Neural progenitor cell (in vitro differentiated cells): ENCODE data around the gene CEP104. TPM values are rescaled to one million over a fixed set of nuclear protein-coding genes. Genes with fewer than 3 reads are reported as not detected.

Experiments used
- DNase-seq: peaks from one replicate; pipeline ENCODE4 v3.0.0-alpha.2; 2016; ENCODE audit warnings: low spot score
- H2AFZ ChIP-seq: fragments of 200-600 bp; sonication (generic); replicated peaks from 2 replicates; pipeline ENCODE4 v1.6.1; 2016; ENCODE audit warnings: antibody characterized with exemption
- H3F3A ChIP-seq: fragments of 200-600 bp; sonication (generic); 2 replicates; pipeline ENCODE4 v1.6.1; 2016; ENCODE audit warnings: antibody characterized with exemption, low read depth
- H3K27ac ChIP-seq: fragments of 200-600 bp; sonication (generic); 2 replicates; pipeline ENCODE4 v1.5.1; 2016; ENCODE audit warnings: mild to moderate bottlenecking
- H3K27me3 ChIP-seq: fragments of 200-600 bp; sonication (generic); 2 replicates; pipeline ENCODE4 v1.6.1; 2016; ENCODE audit warnings: mild to moderate bottlenecking, moderate library complexity
- H3K36me3 ChIP-seq: fragments of 200-600 bp; sonication (generic); 2 replicates; pipeline ENCODE4 v1.5.1; 2016
- H3K4me1 ChIP-seq: fragments of 200-600 bp; sonication (generic); 2 replicates; pipeline ENCODE4 v1.6.1; 2016; ENCODE audit warnings: mixed run types
- H3K4me2 ChIP-seq: fragments of 200-600 bp; sonication (generic); 2 replicates; pipeline ENCODE4 v1.6.1; 2016
- H3K4me3 ChIP-seq: fragments of 200-600 bp; sonication (generic); 2 replicates; pipeline ENCODE4 v1.5.1; 2016
- H3K79me2 ChIP-seq: fragments of 200-600 bp; sonication (generic); 2 replicates; pipeline ENCODE4 v1.6.1; 2016; ENCODE audit warnings: low read depth
- H3K9ac ChIP-seq: fragments of 200-600 bp; sonication (generic); 2 replicates; pipeline ENCODE4 v1.6.1; 2016
- H3K9me3 ChIP-seq: fragments of 200-600 bp; sonication (generic); 2 replicates; pipeline ENCODE4 v1.5.1; 2016; ENCODE audit warnings: low read depth
- H4K20me1 ChIP-seq: fragments of 200-600 bp; sonication (generic); 2 replicates; pipeline ENCODE4 v1.6.1; 2016; ENCODE audit warnings: low read depth
- H3K27ac Mint-ChIP-seq: 3 replicates; pipeline ENCODE4 v1.8.0; 2021; ENCODE audit warnings: mixed read lengths
- H3K27me3 Mint-ChIP-seq: 2 replicates; pipeline ENCODE4 v1.8.0; 2022; ENCODE audit warnings: low read depth, mild to moderate bottlenecking, inconsistent platforms, moderate library complexity, mixed read lengths; ENCODE audit not compliant: insufficient read depth
- H3K36me3 Mint-ChIP-seq: 3 replicates; pipeline ENCODE4 v1.8.0; 2021; ENCODE audit warnings: mixed read lengths
- H3K4me1 Mint-ChIP-seq: 3 replicates; pipeline ENCODE4 v1.8.0; 2021; ENCODE audit warnings: mixed read lengths
- H3K4me3 Mint-ChIP-seq: 3 replicates; pipeline ENCODE4 v1.8.0; 2021; ENCODE audit warnings: mild to moderate bottlenecking, moderate library complexity, mixed read lengths
- H3K9me3 Mint-ChIP-seq: 3 replicates; pipeline ENCODE4 v1.8.0; 2020; ENCODE audit warnings: mixed read lengths
- EZH2 ChIP-seq: fragments of 200-600 bp; sonication (generic); IDR thresholded peaks from 2 replicates; pipeline ENCODE4 v1.6.1; 2017; ENCODE audit warnings: antibody characterized with exemption, mild to moderate bottlenecking, moderate library complexity
- EZH2phosphoT487 ChIP-seq: fragments of 200-600 bp; sonication (generic); IDR thresholded peaks from 2 replicates; pipeline ENCODE4 v1.6.1; 2017; ENCODE audit warnings: antibody characterized with exemption
- total RNA-seq: library from RNA; depleted of rRNA; stranded (reverse); fragments of >200 nt; gene quantifications from 2 replicates; pipeline ENCODE4 v1.2.3, GENCODE V29; 2015; ENCODE audit warnings: low replicate concordance
- TF ChIP-seq, protein P1 (sequence below): fragments of 200-600 bp; sonication (generic); IDR thresholded peaks from 2 replicates; pipeline ENCODE4 v1.5.1; 2017; ENCODE audit warnings: antibody characterized with exemption, mild to moderate bottlenecking

CEP104 gene
- total RNA-seq, 1 donor from 2014 or later = 12.9 TPM

DNA sequence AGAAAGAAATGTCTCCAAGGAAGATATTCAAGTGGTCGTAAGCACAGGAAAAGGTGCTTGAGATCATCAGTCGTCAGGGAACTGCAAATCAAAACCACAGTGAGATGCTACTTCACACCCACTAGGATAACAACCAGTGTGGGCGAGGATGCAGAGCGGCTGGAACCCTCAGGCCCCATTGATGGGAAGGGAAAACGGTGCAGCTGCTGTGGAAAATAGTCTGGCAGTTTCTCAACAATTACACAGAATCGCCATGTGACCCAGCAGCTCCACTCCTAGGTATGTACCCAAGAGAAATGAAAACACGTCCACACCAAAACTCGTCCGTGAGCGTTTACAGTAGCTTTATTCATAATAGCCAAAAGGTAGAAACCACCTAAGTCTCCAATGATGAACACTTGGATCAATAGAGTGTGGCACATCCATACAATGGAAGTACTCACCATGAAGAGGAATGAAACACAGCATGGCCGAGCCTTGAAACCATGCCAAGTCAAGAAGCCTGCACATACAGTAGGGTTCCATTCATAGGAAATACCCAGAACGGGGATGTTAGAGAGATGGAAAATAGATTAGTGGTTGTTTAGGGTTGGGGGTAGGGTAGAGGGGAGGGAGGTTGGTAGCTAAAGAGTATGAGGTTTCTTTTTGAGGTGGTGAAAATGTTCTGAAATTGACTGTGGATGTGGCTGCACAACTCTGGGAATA is 6.4 kb upstream of the CEP104 start:
- H3K4me3 ChIP-seq = no peak overlapping the region
- no peak for DNase-seq
- H3K27me3 ChIP-seq = peaks cover 10% of the 10 kb centered on the region
- H3K4me3 Mint-ChIP-seq = no peak overlapping the region
- H3K36me3 ChIP-seq = no peaks in the 10 kb centered on the region
- H3K9me3 Mint-ChIP-seq = no peaks in the 10 kb centered on the region
- H2AFZ ChIP-seq = no peak overlapping the region
- H3K36me3 Mint-ChIP-seq = peaks cover 3% of the 10 kb centered on the region
- no peak overlapping the region for H3K27ac Mint-ChIP-seq
- peaks cover 3% of the 10 kb centered on the region for H3F3A ChIP-seq
- peaks cover 8% of the 10 kb centered on the region for H3K27me3 Mint-ChIP-seq
- peaks cover 3% of the 10 kb centered on the region for H4K20me1 ChIP-seq
- H3K4me1 ChIP-seq = peaks cover 1% of the 10 kb centered on the region
- no peaks in the 10 kb centered on the region for H3K79me2 ChIP-seq
- H3K9me3 ChIP-seq = no peaks in the 10 kb centered on the region
- no peak overlapping the region for H3K4me2 ChIP-seq
- no peak overlapping the region for H3K27ac ChIP-seq
- no peak overlapping the region for H3K9ac ChIP-seq
- H3K4me1 Mint-ChIP-seq = peaks cover 2% of the 10 kb centered on the region
- TF ChIP-seq EZH2 = no peak

DNA sequence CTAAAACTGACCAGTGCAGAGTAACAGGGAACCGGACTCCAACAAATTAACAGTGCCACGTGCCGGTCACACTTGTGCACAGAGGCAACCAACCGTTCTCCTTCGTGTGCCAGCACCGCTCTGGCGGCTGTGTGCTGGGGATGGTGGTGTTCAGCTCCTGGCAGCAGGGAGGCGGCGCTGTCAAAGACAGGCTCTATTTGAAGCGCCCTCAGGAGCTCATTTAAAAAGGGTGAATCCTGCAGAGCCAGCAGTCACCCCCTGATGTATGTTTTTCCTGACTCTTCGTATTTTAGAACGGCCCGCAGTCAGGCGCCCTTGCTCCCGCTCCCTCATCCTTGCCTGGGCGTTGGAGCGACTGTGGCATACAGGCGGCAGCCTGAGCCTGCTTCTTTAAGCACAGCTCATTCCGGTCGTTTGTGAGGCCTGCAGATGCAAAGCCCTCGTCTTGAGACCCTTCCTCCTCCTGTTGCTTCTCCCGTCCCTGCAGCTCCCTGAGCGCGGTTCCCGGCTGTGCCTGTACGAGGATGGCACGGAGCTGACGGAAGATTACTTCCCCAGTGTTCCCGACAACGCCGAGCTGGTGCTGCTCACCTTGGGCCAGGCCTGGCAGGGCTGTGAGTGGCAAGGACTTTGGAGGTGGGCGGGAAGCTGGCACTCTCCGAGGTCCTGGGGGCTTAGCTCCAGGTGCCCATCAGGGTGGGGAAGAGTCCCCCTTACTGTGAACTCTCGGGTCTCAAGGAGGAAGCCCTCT is 1.4 kb upstream of the CEP104 start:
- H3K36me3 Mint-ChIP-seq = peaks cover 2% of the 10 kb centered on the region
- Histone ChIP-seq H3K4me2 (peak overlapping the region; percentile 85), H3K27ac (no peak overlapping the region), H3K4me1 (peaks cover 15% of the 10 kb centered on the region), H3F3A (peaks cover 7% of the 10 kb centered on the region), H3K9me3 (no peaks in the 10 kb centered on the region), H3K27me3 (peaks cover 19% of the 10 kb centered on the region), H3K9ac (no peak overlapping the region), H3K36me3 (no peaks in the 10 kb centered on the region), H3K4me3 (peak overlapping the region; percentile 75), H2AFZ (no peak overlapping the region), H4K20me1 (peaks cover 17% of the 10 kb centered on the region), H3K79me2 (peaks cover 25% of the 10 kb centered on the region)
- no peak for TF ChIP-seq EZH2phosphoT487
- no peak for TF ChIP-seq EZH2
- TF ChIP-seq, protein P1, sequence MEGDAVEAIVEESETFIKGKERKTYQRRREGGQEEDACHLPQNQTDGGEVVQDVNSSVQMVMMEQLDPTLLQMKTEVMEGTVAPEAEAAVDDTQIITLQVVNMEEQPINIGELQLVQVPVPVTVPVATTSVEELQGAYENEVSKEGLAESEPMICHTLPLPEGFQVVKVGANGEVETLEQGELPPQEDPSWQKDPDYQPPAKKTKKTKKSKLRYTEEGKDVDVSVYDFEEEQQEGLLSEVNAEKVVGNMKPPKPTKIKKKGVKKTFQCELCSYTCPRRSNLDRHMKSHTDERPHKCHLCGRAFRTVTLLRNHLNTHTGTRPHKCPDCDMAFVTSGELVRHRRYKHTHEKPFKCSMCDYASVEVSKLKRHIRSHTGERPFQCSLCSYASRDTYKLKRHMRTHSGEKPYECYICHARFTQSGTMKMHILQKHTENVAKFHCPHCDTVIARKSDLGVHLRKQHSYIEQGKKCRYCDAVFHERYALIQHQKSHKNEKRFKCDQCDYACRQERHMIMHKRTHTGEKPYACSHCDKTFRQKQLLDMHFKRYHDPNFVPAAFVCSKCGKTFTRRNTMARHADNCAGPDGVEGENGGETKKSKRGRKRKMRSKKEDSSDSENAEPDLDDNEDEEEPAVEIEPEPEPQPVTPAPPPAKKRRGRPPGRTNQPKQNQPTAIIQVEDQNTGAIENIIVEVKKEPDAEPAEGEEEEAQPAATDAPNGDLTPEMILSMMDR = no peak
- no peaks in the 10 kb centered on the region for H3K9me3 Mint-ChIP-seq
- DNase-seq = peak; percentile 48
- peaks cover 10% of the 10 kb centered on the region for H3K27me3 Mint-ChIP-seq
- H3K4me1 Mint-ChIP-seq = peaks cover 14% of the 10 kb centered on the region
- H3K27ac Mint-ChIP-seq = no peak overlapping the region
- H3K4me3 Mint-ChIP-seq = peak overlapping the region; percentile 96

DNA sequence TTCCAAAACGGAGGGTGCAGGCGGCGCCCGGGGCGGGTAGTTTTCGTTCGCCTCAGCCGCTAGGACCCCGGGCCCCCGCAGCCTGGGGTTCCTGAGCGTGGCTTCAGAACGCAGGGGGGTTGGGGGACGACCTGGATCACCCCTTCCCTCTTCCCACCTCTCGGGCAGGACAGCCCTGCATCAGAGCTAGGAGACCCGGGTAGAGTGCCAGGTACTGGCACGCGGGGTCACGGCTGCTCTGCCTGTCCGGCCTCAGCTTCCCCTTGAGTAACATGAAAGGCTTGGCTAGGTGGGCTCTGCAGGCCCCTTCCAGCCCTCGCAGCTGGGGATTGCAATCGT is 749 bp upstream of the CEP104 start:
- H3K27ac Mint-ChIP-seq = no peak overlapping the region
- H3K9me3 Mint-ChIP-seq = no peaks in the 10 kb centered on the region
- H3K9ac ChIP-seq = no peak overlapping the region

More for the DNA sequence above, 749 bp upstream of the CEP104 start:
- Histone ChIP-seq H3K4me2 (peak overlapping the region; percentile 85), H3K4me1 (peaks cover 15% of the 10 kb centered on the region), H3K4me3 (peak overlapping the region; percentile 75), H3K79me2 (peaks cover 25% of the 10 kb centered on the region), H3K9me3 (no peaks in the 10 kb centered on the region), H2AFZ (peak overlapping the region; percentile 77), H3K27me3 (peaks cover 19% of the 10 kb centered on the region), H3K36me3 (no peaks in the 10 kb centered on the region), H3K27ac (no peak overlapping the region), H4K20me1 (peaks cover 17% of the 10 kb centered on the region), H3F3A (peaks cover 7% of the 10 kb centered on the region)
- Mint-ChIP-seq H3K4me3 (peak overlapping the region; percentile 96), H3K4me1 (peaks cover 14% of the 10 kb centered on the region), H3K36me3 (peaks cover 2% of the 10 kb centered on the region), H3K27me3 (peaks cover 10% of the 10 kb centered on the region)
- TF ChIP-seq, protein P1 = no peak
- no peak for TF ChIP-seq EZH2phosphoT487
- TF ChIP-seq EZH2 = no peak
- DNase-seq = no peak
